HepG2 (cell line): ENCODE measurements around the gene CYP21A2. TPM values are rescaled to one million over a fixed set of nuclear protein-coding genes. Genes with fewer than 3 reads are reported as not detected.

Experiments used
- ATAC-seq: fragments of 200-7000 bp; cut with Tn5 transposase; 3 replicates; pipeline ENCODE4 v1.9.1; 2020; ENCODE audit warnings: mild to moderate bottlenecking, moderate library complexity
- BruUV-seq: library from RNA; stranded (reverse); fragments of 400-500 nt; replicated peaks from 2 replicates; lab custom pipeline; 2021; lab: Mats Ljungman, UMichigan
- CTCF ChIA-PET: fragments of 300-600 bp; formaldehyde crosslinking; extraction: SDS; loops from one replicate; lab custom pipeline; 2021; ENCODE audit warnings: low total read pairs, inconsistent platforms, low intra/inter-chr PET ratio; lab: Yijun Ruan, JAX
- POLR2A ChIA-PET: fragments of 350-600 bp; sonication (Branson Sonifier 250); formaldehyde crosslinking; loops from one replicate; lab custom pipeline; 2020; ENCODE audit warnings: antibody characterized with exemption, inconsistent platforms; lab: Yijun Ruan, JAX
- DNase-seq: peaks from one replicate; pipeline ENCODE4 v3.0.0-alpha.2; 2015; ENCODE audit warnings: low spot score
- FAIRE-seq: peaks from 3 replicates; lab custom pipeline; 2011; peaks lifted over from hg19 to GRCh38; lab: Jason Lieb, UNC
- H2AFZ ChIP-seq: one replicate; pipeline ENCODE4 v1.6.1; 2011; ENCODE audit warnings: low read length, inconsistent platforms
- H3K27ac ChIP-seq: fragments of 300-600 bp; 3 replicates; pipeline ENCODE4 v1.8.0; 2011; ENCODE audit warnings: mixed run types, mild to moderate bottlenecking, mixed read lengths, low read length, inconsistent platforms; ENCODE audit not compliant: insufficient read depth; ENCODE audit errors: extremely low read length
- H3K27me3 ChIP-seq, 2 experiments: fragments of 200-600 bp in 1 of 2; 2 replicates in 1 of 2; 3 replicates in 1 of 2; pipeline versions ENCODE4 v1.6.0 to v1.8.0; 2011; ENCODE audit warnings: low read length in 2 of 2, mild to moderate bottlenecking in 2 of 2, moderate library complexity in 2 of 2, inconsistent platforms in 1 of 2; ENCODE audit not compliant: insufficient read depth in 2 of 2, control insufficient read depth in 1 of 2
- H3K36me3 ChIP-seq, 2 experiments: fragments of 200-600 bp in 1 of 2; replicated peaks in 1 of 2; 2 replicates in 1 of 2; 3 replicates in 1 of 2; pipeline versions ENCODE4 v1.5.1 to v1.8.0; 2011; ENCODE audit warnings: low read length in 2 of 2, inconsistent platforms in 1 of 2; ENCODE audit not compliant: insufficient read depth in 2 of 2, control insufficient read depth in 1 of 2
- H3K4me1 ChIP-seq: 2 replicates; pipeline ENCODE4 v1.5.1; 2012; ENCODE audit warnings: low read length, inconsistent platforms; ENCODE audit not compliant: insufficient read depth
- H3K4me2 ChIP-seq: 2 replicates; pipeline ENCODE4 v1.6.0; 2011; ENCODE audit warnings: low read depth, low read length, inconsistent platforms
- H3K4me3 ChIP-seq, 3 experiments: fragments of 200-600 bp in 1 of 3; sonication (generic), shearing (Covaris generic) in 1 of 3; replicated peaks in 1 of 3; 2 replicates each; pipeline ENCODE4 v1.5.1; 2011 to 2016; ENCODE audit warnings: low read length in 3 of 3, inconsistent platforms in 2 of 3, low read depth in 2 of 3, mild to moderate bottlenecking in 2 of 3, control low read depth in 1 of 3, mixed read lengths in 1 of 3; ENCODE audit not compliant: insufficient read depth in 1 of 3
- H3K79me2 ChIP-seq: one replicate; pipeline ENCODE4 v1.6.1; 2011; ENCODE audit warnings: low read length, inconsistent platforms; ENCODE audit not compliant: insufficient read depth
- H3K9ac ChIP-seq: 2 replicates; pipeline ENCODE4 v1.6.0; 2011; ENCODE audit warnings: mild to moderate bottlenecking, low read depth, low read length, inconsistent platforms; ENCODE audit not compliant: insufficient read depth
- H3K9me3 ChIP-seq: 2 replicates; pipeline ENCODE4 v1.5.1; 2012; ENCODE audit warnings: mild to moderate bottlenecking, low read length
- H4K20me1 ChIP-seq: 2 replicates; pipeline ENCODE4 v1.6.0; 2011; ENCODE audit warnings: inconsistent platforms, mild to moderate bottlenecking, low read length, moderate library complexity; ENCODE audit not compliant: insufficient read depth
- CENPX ChIP-seq: sonication (generic); formaldehyde crosslinking; IDR thresholded peaks from 2 replicates; pipeline ENCODE4 v1.9.0; 2021; ENCODE audit warnings: mild to moderate bottlenecking, missing genetic modification reagents, moderate library complexity
- CTCF ChIP-seq: sonication (generic); formaldehyde crosslinking; IDR thresholded peaks from 2 replicates; pipeline ENCODE4 v1.5.0; 2020; ENCODE audit warnings: mild to moderate bottlenecking, missing genetic modification reagents, moderate library complexity
- FOXO1 ChIP-seq: sonication (generic); formaldehyde crosslinking; IDR thresholded peaks from 2 replicates; pipeline ENCODE4 v1.4.0; 2020; ENCODE audit warnings: missing genetic modification reagents
- MED13 ChIP-seq: sonication (generic); formaldehyde crosslinking; IDR thresholded peaks from 2 replicates; pipeline ENCODE4 v1.5.0; 2020; ENCODE audit warnings: missing genetic modification reagents
- MED8 ChIP-seq: sonication (generic); formaldehyde crosslinking; IDR thresholded peaks from 2 replicates; pipeline ENCODE4 v1.8.1; 2023; ENCODE audit warnings: mild to moderate bottlenecking, missing genetic modification reagents; ENCODE audit not compliant: insufficient replicate concordance
- MTA3 ChIP-seq: sonication (generic); formaldehyde crosslinking; IDR thresholded peaks from 2 replicates; pipeline ENCODE4 v1.4.0; 2020; ENCODE audit warnings: missing genetic modification reagents
- NFATC3 ChIP-seq: sonication (generic); formaldehyde crosslinking; IDR thresholded peaks from 2 replicates; pipeline ENCODE4 v1.5.1; 2020; ENCODE audit warnings: mild to moderate bottlenecking, missing genetic modification reagents
- NKX3-1 ChIP-seq: sonication (generic); formaldehyde crosslinking; IDR thresholded peaks from 2 replicates; pipeline ENCODE4 v1.5.0; 2020; ENCODE audit warnings: missing genetic modification reagents
- RBFOX2 ChIP-seq: fragments of 200-400 bp; formaldehyde crosslinking; IDR thresholded peaks from 2 replicates; pipeline ENCODE4 v1.6.1; 2017; ENCODE audit warnings: low read depth, mild to moderate bottlenecking, low read length
- XBP1 ChIP-seq: sonication (generic); formaldehyde crosslinking; IDR thresholded peaks from 2 replicates; pipeline ENCODE4 v1.5.0; 2020; ENCODE audit warnings: missing genetic modification reagents
- ZFP1 ChIP-seq: IDR thresholded peaks from 2 replicates; pipeline ENCODE4 v1.6.1; 2016
- ZNF543 ChIP-seq: sonication (generic); formaldehyde crosslinking; IDR thresholded peaks from 2 replicates; pipeline ENCODE4 v1.4.0; 2020; ENCODE audit warnings: mild to moderate bottlenecking, missing genetic modification reagents
- ZNF746 ChIP-seq: sonication (generic); formaldehyde crosslinking; IDR thresholded peaks from 2 replicates; pipeline ENCODE4 v1.8.0; 2022; ENCODE audit warnings: mild to moderate bottlenecking, missing genetic modification reagents
- ZZZ3 ChIP-seq: sonication (generic); formaldehyde crosslinking; IDR thresholded peaks from 2 replicates; pipeline ENCODE4 v1.4.0; 2020; ENCODE audit warnings: missing genetic modification reagents, mild to moderate bottlenecking, borderline replicate concordance
- WGBS: methylation state at CpG from one replicate; pipeline ENCODE4 v1.1.6; 2017; ENCODE audit warnings: low lambda C conversion rate; 5-methylcytosine and 5-hydroxymethylcytosine counted together
- in situ Hi-C: cut with HindIII; loops from 2 replicates; pipeline ENCODE4 v1.10.0; 2017; ENCODE audit warnings: low pct_unique_long_range_greater_than_20kb; ENCODE audit not compliant: extremely low pct_ligation_motif_present
- intact Hi-C: fragments of 100-400 bp; cut with micrococcal nuclease; formaldehyde crosslinking; loops from one replicate; pipeline ENCODE4 v1.10.0; 2022; ENCODE audit not compliant: unreplicated experiment
- polyA plus RNA-seq, 8 experiments: library from polyadenylated mRNA; depleted of rRNA in 3 of 8; stranded (reverse) in 7 of 8; unstranded in 1 of 8; fragments of >200 nt; fragmentation: Illumina TruSeq in 4 of 8; extraction: Trizol in 4 of 8; gene quantifications; 2 replicates each; pipeline versions ENCODE4 v1.2.1 to v1.2.3, GENCODE V29; 2011 to 2016; ENCODE audit warnings: low read depth in 4 of 8, missing spikeins in 1 of 8, mixed read lengths in 1 of 8; ENCODE audit not compliant: insufficient read depth in 1 of 8
- total RNA-seq, 5 experiments: library from RNA; depleted of rRNA; stranded (reverse); fragments of >200 nt; fragmentation: Illumina TruSeq; extraction: Trizol; gene quantifications; 2 replicates each; pipeline ENCODE4 v1.2.3, GENCODE V29; 2016; ENCODE audit warnings: low read depth in 1 of 5
- TF ChIP-seq, protein P1 (sequence below): IDR thresholded peaks from 2 replicates; pipeline ENCODE4 v1.6.1; 2016

Gene CYP21A2
- total and polyA plus RNA-seq, 2 of the 13 experiments (the other 11 are each of a cell fraction or from before 2014, with no cell fraction given), result 1.5 to 6.3 TPM

- DNase-seq (no peak), ATAC-seq (no peak), FAIRE-seq (no peak)
- H3K27me3 ChIP-seq, result peaks cover 9 to 62% of the 10 kb centered on the region in 2 experiments
- H3K4me2 ChIP-seq, result no peak overlapping the region
- H3K4me1 ChIP-seq, result peaks cover 34% of the 10 kb centered on the region
- WGBS, result 44% methylated on average over 9 of the region's 9 CpGs
- no peak overlapping the region for H3K4me3 ChIP-seq
- in situ Hi-C loops, result loop anchor here (25.0 kb wide), 1 partner anchor 704 kb away; no protein-coding TSS in a partner anchor
- no peak overlapping the region for H3K27ac ChIP-seq
- H3K36me3 ChIP-seq, result no peaks in the 10 kb centered on the region
- no TSS peak for BruUV-seq
- no peaks in the 10 kb centered on the region for H3K79me2 ChIP-seq
- no peak for TF ChIP-seq CENPX
- no peak for TF ChIP-seq MTA3 (CRISPR knock-in tag)
- TF ChIP-seq ZNF543 (CRISPR knock-in tag), result no peak
- no peak for TF ChIP-seq ZZZ3
- TF ChIP-seq, protein P1, sequence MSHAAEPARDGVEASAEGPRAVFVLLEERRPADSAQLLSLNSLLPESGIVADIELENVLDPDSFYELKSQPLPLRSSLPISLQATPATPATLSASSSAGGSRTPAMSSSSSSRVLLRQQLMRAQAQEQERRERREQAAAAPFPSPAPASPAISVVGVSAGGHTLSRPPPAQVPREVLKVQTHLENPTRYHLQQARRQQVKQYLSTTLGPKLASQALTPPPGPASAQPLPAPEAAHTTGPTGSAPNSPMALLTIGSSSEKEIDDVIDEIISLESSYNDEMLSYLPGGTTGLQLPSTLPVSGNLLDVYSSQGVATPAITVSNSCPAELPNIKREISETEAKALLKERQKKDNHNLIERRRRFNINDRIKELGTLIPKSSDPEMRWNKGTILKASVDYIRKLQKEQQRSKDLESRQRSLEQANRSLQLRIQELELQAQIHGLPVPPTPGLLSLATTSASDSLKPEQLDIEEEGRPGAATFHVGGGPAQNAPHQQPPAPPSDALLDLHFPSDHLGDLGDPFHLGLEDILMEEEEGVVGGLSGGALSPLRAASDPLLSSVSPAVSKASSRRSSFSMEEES (CRISPR knock-in tag), result no peak
- CTCF ChIA-PET, result no interaction called here
- intact Hi-C loops, result no loop called here
- H4K20me1 ChIP-seq, result no peaks in the 10 kb centered on the region
- H3K9me3 ChIP-seq, result no peaks in the 10 kb centered on the region
- H2AFZ ChIP-seq, result no peak overlapping the region
- POLR2A ChIA-PET, result no interaction called here
- no peak overlapping the region for H3K9ac ChIP-seq
These were observed 44.7 kb downstream of the CYP21A2 start for GRCh38 chr6:32082935-32083334.

DNA sequence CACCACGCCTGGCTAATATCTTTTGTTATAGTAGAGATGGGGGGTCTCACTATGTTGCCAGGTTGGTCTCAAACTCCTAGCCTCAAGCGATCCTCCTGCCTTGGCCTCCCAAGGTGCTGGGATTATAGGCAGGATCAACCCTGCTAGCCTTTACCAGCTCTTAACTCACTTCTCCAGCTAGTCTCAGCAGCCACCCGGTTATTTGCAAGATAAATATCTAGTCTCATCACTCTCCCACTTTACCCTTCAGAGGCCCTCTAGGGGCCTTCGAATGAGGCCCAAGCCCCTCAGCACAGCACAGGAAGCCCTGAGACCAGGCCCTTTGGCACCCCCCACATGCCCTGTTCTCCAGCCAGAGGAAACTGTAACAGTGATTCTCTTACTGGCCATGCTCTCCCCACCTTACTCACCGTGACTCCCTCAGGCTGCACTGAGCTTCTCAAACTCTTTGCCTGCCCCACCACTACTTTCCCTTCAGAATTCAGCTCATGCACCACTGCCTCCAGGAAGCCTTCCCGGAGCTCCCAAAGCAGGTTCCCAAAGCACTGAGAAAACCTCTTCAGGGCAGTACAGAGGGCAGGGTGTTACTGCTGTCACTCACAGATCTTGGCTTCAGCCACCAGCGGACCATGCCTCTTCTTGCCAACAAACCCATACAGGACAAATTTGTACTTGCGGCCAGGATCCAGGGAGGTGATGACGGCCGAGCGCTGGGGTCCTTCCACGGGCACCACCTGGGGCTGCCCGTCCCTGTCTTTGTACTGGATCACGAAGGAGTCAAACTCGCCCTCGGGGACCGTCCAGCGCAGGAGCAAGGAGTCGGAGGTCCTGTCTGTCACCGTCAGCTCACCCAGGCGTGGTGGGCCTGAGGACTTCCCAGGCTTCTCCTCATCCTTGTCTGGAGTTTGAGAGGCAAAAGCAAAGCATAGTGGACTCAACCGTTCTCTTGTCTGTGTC is 45.9 kb downstream of the CYP21A2 start:
- H3K4me1 ChIP-seq, result peaks cover 45% of the 10 kb centered on the region
- no peaks in the 10 kb centered on the region for H4K20me1 ChIP-seq
- H3K4me2 ChIP-seq, result no peak overlapping the region
- ChIA-PET POLR2A (no interaction called here), CTCF (no interaction called here)
- H3K27me3 ChIP-seq, result peaks cover 9 to 61% of the 10 kb centered on the region in 2 experiments
- intact Hi-C loops (no loop called here), in situ Hi-C loops (loop anchor here (25.0 kb wide), 1 partner anchor 703 kb away; no protein-coding TSS in a partner anchor)
- no peaks in the 10 kb centered on the region for H3K36me3 ChIP-seq
- BruUV-seq, result no TSS peak
- H3K4me3 ChIP-seq, result no peak overlapping the region
- DNase-seq (no peak), FAIRE-seq (no peak), ATAC-seq (no peak)
- no peak overlapping the region for H3K27ac ChIP-seq
- no peaks in the 10 kb centered on the region for H3K79me2 ChIP-seq
- no peaks in the 10 kb centered on the region for H3K9me3 ChIP-seq
- WGBS, result 50% methylated on average over 21 of the region's 22 CpGs
- H2AFZ ChIP-seq, result no peak overlapping the region
- no peak overlapping the region for H3K9ac ChIP-seq
- TF ChIP-seq NFATC3 (CRISPR knock-in tag) (no peak), NKX3-1 (CRISPR knock-in tag) (no peak), ZFP1 (no peak), FOXO1 (CRISPR knock-in tag) (no peak), MED13 (CRISPR knock-in tag) (no peak), XBP1 (no peak), RBFOX2 (no peak), CTCF (CRISPR knock-in tag) (no peak), ZNF746 (CRISPR knock-in tag) (no peak), MED8 (no peak)
